GM19035 (cell line): ENCODE data around the gene CBFA2T2.

ENCODE experiments used
- ATAC-seq: cut with Tn5 transposase; IDR thresholded peaks from one replicate; pipeline ENCODE4 v1.9.1; 2021; ENCODE audit not compliant: unreplicated experiment

CBFA2T2 gene

DNA sequence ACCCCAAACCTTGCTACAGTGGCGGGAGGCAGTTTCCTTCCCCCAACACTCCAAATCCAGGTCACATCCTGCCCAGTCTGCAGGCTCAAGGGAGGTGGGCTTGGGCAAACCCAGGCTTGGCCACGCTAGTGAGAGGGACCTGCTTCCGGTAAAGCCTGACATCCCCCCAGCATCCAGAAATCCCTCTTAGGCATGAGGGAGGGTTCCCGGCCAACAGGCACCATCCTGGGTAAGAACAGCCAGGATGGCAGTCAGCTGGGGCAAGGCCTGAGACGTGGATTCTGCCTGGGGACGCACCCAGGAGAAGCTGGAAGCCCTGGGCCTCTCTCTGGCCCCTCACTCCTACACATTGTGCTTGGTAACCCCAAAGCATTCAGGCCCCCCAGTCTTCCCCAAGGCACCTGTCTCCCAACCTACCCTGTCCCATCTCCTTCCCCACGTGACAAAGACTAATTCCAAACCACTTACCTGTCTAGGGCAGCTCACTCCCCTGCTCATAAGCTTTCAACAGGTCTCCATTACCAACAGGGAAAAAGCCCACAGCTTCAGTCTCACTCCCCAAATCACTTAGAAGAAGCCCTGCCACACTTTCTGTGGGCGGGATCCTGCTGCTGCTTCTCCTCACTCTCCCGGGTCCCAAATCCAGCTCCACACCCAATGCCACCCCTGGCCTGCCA is 174.3 kb downstream of the CBFA2T2 start:
- ATAC-seq = no peak

DNA sequence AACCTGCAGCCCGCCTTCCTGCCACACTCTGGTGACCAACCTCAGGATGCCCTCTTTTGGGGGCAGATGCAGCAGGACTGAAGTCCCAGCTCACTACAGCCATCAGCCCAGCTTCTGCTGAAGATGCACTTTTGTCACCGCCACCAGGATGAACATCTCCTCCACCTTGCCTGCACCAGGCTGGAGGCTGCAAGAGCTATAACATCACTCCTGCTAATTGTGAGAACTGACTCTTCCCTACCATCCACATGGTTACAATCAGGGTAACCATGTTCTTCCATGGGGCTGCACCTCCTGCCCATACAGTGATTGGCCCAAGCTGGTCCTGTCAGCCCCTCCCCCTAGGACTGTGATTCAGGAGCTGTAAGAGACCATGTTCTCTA is 174.9 kb downstream of the CBFA2T2 start:
- ATAC-seq = no peak

DNA sequence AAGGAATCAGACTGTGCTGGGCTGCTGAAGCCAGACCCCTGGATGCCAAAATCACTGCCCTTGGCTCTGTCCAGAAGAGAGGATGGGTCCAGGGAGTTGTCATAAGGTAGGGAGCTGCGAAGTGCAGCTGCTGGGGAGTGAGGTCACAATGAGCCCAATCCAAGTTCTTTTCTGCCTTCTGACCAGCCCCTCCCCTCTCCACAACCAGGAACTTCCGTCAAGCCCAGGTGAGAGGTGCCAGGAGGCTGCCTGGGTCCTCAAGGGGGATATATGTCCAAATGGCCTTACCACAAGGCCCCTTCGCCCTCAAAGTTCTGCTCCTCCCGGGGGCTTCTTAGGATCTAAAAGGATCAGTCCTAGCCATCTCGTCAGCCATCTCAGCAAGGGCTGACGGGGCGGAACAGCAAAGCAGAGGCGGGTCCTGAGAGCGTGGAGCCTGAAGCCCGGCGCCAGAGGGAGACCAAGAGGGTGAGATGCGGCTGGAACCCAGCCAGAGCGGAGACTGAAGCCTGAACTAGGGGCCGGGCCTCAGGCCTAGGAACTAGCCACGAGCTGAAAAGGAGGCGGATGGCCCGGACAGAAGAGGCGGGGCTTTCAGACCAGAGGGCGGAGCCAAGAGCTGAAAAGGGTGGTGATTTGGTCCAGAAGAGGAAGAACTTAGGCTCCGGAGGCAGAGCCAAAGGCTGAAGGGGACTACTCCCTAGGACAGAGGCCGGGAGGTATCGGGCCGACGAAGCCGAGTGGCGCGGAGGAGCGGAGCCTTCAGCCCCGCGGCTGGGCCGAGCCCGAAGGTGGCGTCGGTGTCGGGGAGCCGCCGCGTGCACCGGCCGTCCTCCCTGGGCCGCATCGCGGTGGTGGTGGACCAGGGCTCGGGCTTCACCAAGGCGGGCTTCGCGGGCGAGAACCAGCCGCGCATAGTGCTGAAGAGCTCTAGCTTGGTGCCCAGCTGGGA is 176.7 kb downstream of the CBFA2T2 start, which contains the start of gene ACTL10:
Gene ACTL10, plus strand, starts transcription at position 651 of the 952 bp plus-strand sequence. CDS start 555 bp downstream, outside the sequence.
- peak; percentile 65 for ATAC-seq

DNA sequence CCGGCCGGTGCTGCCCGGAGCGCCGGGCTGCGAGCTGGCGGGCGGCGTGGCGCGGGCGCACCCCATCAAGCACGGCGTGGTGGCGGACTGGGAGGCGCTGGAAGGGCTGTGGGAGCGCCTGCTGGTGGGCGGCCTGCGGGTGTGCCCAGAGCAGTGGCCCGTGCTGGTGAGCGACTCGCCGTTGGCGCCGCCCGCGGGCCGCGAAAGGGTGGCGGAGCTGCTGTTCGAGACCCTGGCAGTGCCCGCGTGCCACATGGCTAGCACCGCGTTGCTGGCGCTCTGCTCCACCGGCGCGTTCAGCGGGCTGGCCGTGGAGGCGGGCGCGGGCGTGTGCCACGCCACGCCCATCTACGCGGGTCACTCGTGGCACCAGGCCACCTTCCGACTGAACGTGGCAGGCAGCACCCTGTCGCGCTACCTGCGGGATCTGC is 177.4 kb downstream of the CBFA2T2 start:
- peak; percentile 20 for ATAC-seq

- ATAC-seq = peak; percentile 42
Observed at GRCh38 chr20:33667676-33668465, 178.0 kb downstream of the CBFA2T2 start.

- no peak for ATAC-seq
Observed at GRCh38 chr20:33668466-33669155, 178.7 kb downstream of the CBFA2T2 start.

DNA sequence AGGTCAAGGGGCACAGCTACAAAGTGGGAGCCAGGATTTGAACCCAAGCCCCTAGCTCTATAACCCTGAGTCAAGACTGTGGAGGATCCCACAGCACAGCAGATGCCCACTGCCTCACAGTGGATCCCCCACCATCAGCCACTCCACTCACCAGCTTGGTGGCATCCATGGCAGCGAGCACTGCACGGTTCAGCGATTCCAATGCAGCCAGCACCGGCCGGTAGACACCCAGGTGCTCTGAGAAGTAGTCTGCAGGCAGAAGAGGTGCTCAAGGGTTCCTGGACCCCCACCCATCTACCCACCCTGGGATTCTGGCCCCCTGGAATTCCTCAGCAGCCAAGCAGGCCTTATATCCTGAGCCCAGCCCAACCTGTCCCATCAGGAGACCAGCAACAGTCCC is 179.3 kb downstream of the CBFA2T2 start:
- ATAC-seq = no peak

DNA sequence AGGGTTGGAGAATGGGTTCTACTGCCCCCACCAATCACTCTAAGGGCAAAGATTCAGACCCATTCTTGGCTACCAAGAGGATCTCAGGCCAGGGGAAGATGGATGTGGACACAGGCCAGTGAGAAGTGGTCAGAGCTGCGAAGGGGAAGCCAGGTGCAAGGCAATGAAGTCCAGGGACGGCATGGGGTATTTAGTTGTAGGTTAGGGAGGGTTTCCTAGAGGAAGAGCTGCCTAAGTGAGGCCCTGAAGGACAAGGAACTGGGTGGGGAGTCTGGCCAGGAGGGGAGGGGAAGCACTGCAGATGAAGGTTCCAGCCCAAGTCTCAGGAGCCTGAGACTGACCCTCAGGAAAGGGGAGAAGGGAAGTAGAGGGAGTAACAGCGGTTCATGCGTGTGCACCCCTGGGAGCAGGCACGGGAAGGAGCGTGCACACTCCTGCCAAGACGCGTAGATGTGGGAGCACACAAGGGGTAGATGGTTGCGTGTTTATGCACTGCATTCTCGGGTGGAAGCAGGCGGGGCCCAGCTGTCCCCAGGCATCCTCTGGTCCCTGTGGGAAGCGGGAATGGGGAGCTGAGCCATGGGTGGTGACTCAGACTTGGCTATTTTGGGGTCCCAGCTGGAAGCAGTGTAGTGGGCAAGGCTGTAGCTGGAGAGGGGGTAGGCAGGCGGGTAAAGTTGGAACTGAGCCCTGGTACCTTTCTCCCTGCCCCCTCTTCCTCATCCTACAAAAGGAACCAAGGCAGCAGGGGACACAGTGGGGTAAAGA is 180.2 kb downstream of the CBFA2T2 start:
- no peak for ATAC-seq

- ATAC-seq = no peak
Observed at GRCh38 chr20:33670715-33671499, 181.0 kb downstream of the CBFA2T2 start.

GRCh38 chr20:33671573-33672288 is 181.8 kb downstream of the CBFA2T2 start:
- ATAC-seq = no peak

GRCh38 chr20:33672426-33673113 is 182.7 kb downstream of the CBFA2T2 start:
- no peak for ATAC-seq

- ATAC-seq = no peak
Observed at GRCh38 chr20:33673114-33673409, 183.2 kb downstream of the CBFA2T2 start.

GRCh38 chr20:33673410-33674293 is 183.8 kb downstream of the CBFA2T2 start:
- no peak for ATAC-seq

GRCh38 chr20:33674294-33675135 is 184.6 kb downstream of the CBFA2T2 start, which contains the start of gene NECAB3:
NECAB3 (minus strand) TSS chr20:33674428; CDS start chr20:33674352, 76 bp downstream.
- peak; percentile 66 for ATAC-seq

- no peak for ATAC-seq
Observed at GRCh38 chr20:33675136-33675959, 185.5 kb downstream of the CBFA2T2 start.
